K562 (cell line): ENCODE measurements around the gene VANGL1. TPM values are rescaled to one million over a fixed set of nuclear protein-coding genes. Genes with fewer than 3 reads are reported as not detected.

Experiments used
- ATAC-seq: fragments of 200-7000 bp; cut with Tn5 transposase; 3 replicates; pipeline ENCODE4 v1.9.1; 2020; ENCODE audit warnings: moderate library complexity
- BruUV-seq: library from RNA; stranded (reverse); fragments of 400-500 nt; replicated peaks from 2 replicates; lab custom pipeline; 2021; lab: Mats Ljungman, UMichigan
- CTCF ChIA-PET: fragments of 300-600 bp; formaldehyde crosslinking; extraction: SDS; loops from one replicate; lab custom pipeline; 2021; ENCODE audit warnings: low intra/inter-chr PET ratio; lab: Yijun Ruan, JAX
- POLR2A ChIA-PET: fragments of 300-600, 350-650 bp; sonication (Branson Sonifier 250); formaldehyde crosslinking; extraction: SDS; loops from one replicate; lab custom pipeline; 2021; ENCODE audit warnings: antibody characterized with exemption, inconsistent platforms; lab: Yijun Ruan, JAX
- DNase-seq, 4 experiments: peaks; one replicate each; pipeline versions ENCODE4 v3.0.0 to v3.0.0-alpha.2; 2011 to 2018; ENCODE audit warnings: low spot score in 3 of 4, mixed read lengths in 3 of 4; ENCODE audit errors: extremely low read depth in 1 of 4
- FAIRE-seq: peaks from 2 replicates; lab custom pipeline; 2011; peaks lifted over from hg19 to GRCh38; lab: Jason Lieb, UNC
- H2AFZ ChIP-seq: 2 replicates; pipeline ENCODE4 v1.6.0; 2011; ENCODE audit warnings: low read depth, low read length, control low read depth, inconsistent platforms
- H3K27ac ChIP-seq: fragments of 200-600 bp; 3 replicates; pipeline ENCODE4 v1.8.0; 2011; ENCODE audit warnings: low read depth, mild to moderate bottlenecking, control low read depth, inconsistent platforms, low read length, moderate library complexity, mixed read lengths; ENCODE audit errors: extremely low read depth
- H3K27me3 ChIP-seq, 2 experiments: fragments of 300-600 bp in 1 of 2; 2 replicates in 1 of 2; 3 replicates in 1 of 2; pipeline versions ENCODE4 v1.6.0 to v1.8.0; 2011; ENCODE audit warnings: inconsistent platforms in 2 of 2, low read length in 2 of 2, mild to moderate bottlenecking in 1 of 2, mixed read lengths in 1 of 2, moderate library complexity in 1 of 2; ENCODE audit not compliant: control insufficient read depth in 2 of 2, insufficient read depth in 2 of 2
- H3K36me3 ChIP-seq: fragments of 300-600 bp; 3 replicates; pipeline ENCODE4 v1.8.0; 2011; ENCODE audit warnings: mild to moderate bottlenecking, low read length, inconsistent platforms; ENCODE audit not compliant: control insufficient read depth, insufficient read depth
- H3K4me1 ChIP-seq, 2 experiments: fragments of 200-600 bp in 1 of 2; replicated peaks in 1 of 2; 2 replicates in 1 of 2; 3 replicates in 1 of 2; pipeline versions ENCODE4 v1.5.1 to v1.8.0; 2011; ENCODE audit warnings: inconsistent platforms in 2 of 2, low read length in 2 of 2, mild to moderate bottlenecking in 1 of 2, mixed read lengths in 1 of 2, moderate library complexity in 1 of 2; ENCODE audit not compliant: control insufficient read depth in 2 of 2, insufficient read depth in 2 of 2
- H3K4me2 ChIP-seq: 2 replicates; pipeline ENCODE4 v1.6.1; 2011; ENCODE audit warnings: low read length, control low read depth, inconsistent platforms, mixed read lengths; ENCODE audit not compliant: insufficient read depth
- H3K4me3 ChIP-seq: fragments of 200-600 bp; sonication (generic), shearing (Covaris generic); 2 replicates; pipeline ENCODE4 v1.5.1; 2016; ENCODE audit warnings: control low read depth, inconsistent platforms
- H3K79me2 ChIP-seq: fragments of 200-600 bp; 3 replicates; pipeline ENCODE4 v1.8.0; 2011; ENCODE audit warnings: low read length, inconsistent platforms; ENCODE audit not compliant: control insufficient read depth, insufficient read depth
- H3K9ac ChIP-seq, 2 experiments: 2 replicates each; pipeline versions ENCODE4 v1.6.0 to v1.6.1; 2011; ENCODE audit warnings: low read depth in 2 of 2, low read length in 2 of 2, control low read depth in 1 of 2, inconsistent platforms in 1 of 2, mild to moderate bottlenecking in 1 of 2, mixed read lengths in 1 of 2; ENCODE audit not compliant: insufficient read depth in 1 of 2
- H3K9me1 ChIP-seq: one replicate; pipeline ENCODE4 v1.6.0; 2011; ENCODE audit warnings: inconsistent platforms, mild to moderate bottlenecking, low read length, moderate library complexity; ENCODE audit not compliant: control insufficient read depth, insufficient read depth
- H3K9me3 ChIP-seq: replicated peaks from 2 replicates; pipeline ENCODE4 v1.5.1; 2011; ENCODE audit warnings: low read depth, low read length, inconsistent platforms; ENCODE audit not compliant: control insufficient read depth, insufficient read depth
- H4K20me1 ChIP-seq: replicated peaks from 2 replicates; pipeline ENCODE4 v1.6.1; 2011; ENCODE audit warnings: low read length, inconsistent platforms, mixed read lengths; ENCODE audit not compliant: control insufficient read depth, insufficient read depth
- ARID1B ChIP-seq: fragments of 450-650 bp; IDR thresholded peaks from 2 replicates; pipeline ENCODE4 v1.6.1; 2016; ENCODE audit warnings: antibody characterized with exemption, mild to moderate bottlenecking, inconsistent platforms
- EHMT2 ChIP-seq: fragments of 450-650 bp; IDR thresholded peaks from 2 replicates; pipeline ENCODE4 v1.6.1; 2018; ENCODE audit warnings: antibody characterized with exemption
- ELF4 ChIP-seq: fragments of 450-650 bp; formaldehyde crosslinking; IDR thresholded peaks from 2 replicates; pipeline ENCODE4 v1.4.0; 2022; ENCODE audit warnings: missing genetic modification characterization
- HCFC1 ChIP-seq: IDR thresholded peaks from 2 replicates; pipeline ENCODE4 v1.6.1; 2012; ENCODE audit warnings: low read depth, low read length, improper control_type of control experiment
- HDAC3 ChIP-seq: fragments of 450-650 bp; IDR thresholded peaks from 2 replicates; pipeline ENCODE4 v1.6.1; 2018; ENCODE audit warnings: borderline replicate concordance, mild to moderate bottlenecking, moderate library complexity; ENCODE audit not compliant: partially characterized antibody
- HNRNPLL ChIP-seq: fragments of 200-400 bp; formaldehyde crosslinking; IDR thresholded peaks from 2 replicates; pipeline ENCODE4 v1.6.1; 2017; ENCODE audit warnings: low read length, low read depth, mild to moderate bottlenecking; ENCODE audit not compliant: poor library complexity, severe bottlenecking
- RFX5 ChIP-seq: IDR thresholded peaks from 2 replicates; pipeline ENCODE4 v1.6.1; 2011; ENCODE audit warnings: low read depth, mild to moderate bottlenecking, improper control_type of control experiment, low read length
- ZNF140 ChIP-seq: fragments of 250-450 bp; sonication (Bioruptor Pico); IDR thresholded peaks from 2 replicates; pipeline ENCODE4 v1.8.0; 2021; ENCODE audit warnings: moderate library complexity, mild to moderate bottlenecking, inconsistent platforms
- WGBS: fragments of 100-300 bp; shearing (Covaris generic); methylation state at CpG from one replicate; pipeline ENCODE4 v1.1.6; 2016; ENCODE audit warnings: low coverage, mixed read lengths; ENCODE audit not compliant: insufficient coverage; ENCODE audit errors: missing lambda C conversion rate; 5-methylcytosine and 5-hydroxymethylcytosine counted together
- in situ Hi-C: fragments of 300-500 bp; cut with MboI; formaldehyde crosslinking; loops from 4 replicates; pipeline ENCODE4 v1.15.0; 2018; ENCODE audit warnings: inconsistent platforms, mixed read lengths
- intact Hi-C: fragments of 100-400 bp; cut with micrococcal nuclease; formaldehyde crosslinking; loops from 2 replicates; pipeline ENCODE4 v1.14.2; 2022
- polyA plus RNA-seq, 8 experiments: library from polyadenylated mRNA; depleted of rRNA in 4 of 8; stranded (reverse) in 5 of 8; unstranded in 3 of 8; fragments of >200 nt; fragmentation: Nextera tagmentation in 2 of 8; fragmentation: Illumina TruSeq in 1 of 8; extraction: Ambion mirVana in 2 of 8; extraction: Trizol in 1 of 8; gene quantifications; 2 replicates each; pipeline versions ENCODE4 v1.2.1 to v1.2.3, GENCODE V29; 2011 to 2014; ENCODE audit warnings: inconsistent platforms in 1 of 8, missing spikeins in 1 of 8
- total RNA-seq, 7 experiments: library from RNA; depleted of rRNA in 6 of 7; stranded (reverse); fragments of >200 nt in 6 of 7; fragmentation: Illumina TruSeq in 2 of 7; extraction: Trizol in 2 of 7; gene quantifications; 2 replicates each; pipeline versions ENCODE4 v1.2.1 to v1.2.3, GENCODE V29; 2011 to 2021; ENCODE audit warnings: low replicate concordance in 1 of 7

VANGL1 gene
- total and polyA plus RNA-seq, 9 of the 15 experiments (the other 6 are each of a cell fraction or from before 2014, with no cell fraction given), result 0.90 to 12.8 (median 9.6) TPM

- Histone ChIP-seq H3K4me2 (no peak overlapping the region), H3K27me3 (peaks cover 0 to 9% of the 10 kb centered on the region in 2 experiments; a peak in 3 of 5 replicates), H3K9ac (no peak overlapping the region), H3K27ac (no peak overlapping the region), H3K9me1 (no peaks in the 10 kb centered on the region), H3K4me3 (no peak overlapping the region)
- ChIA-PET CTCF (no interaction called here), POLR2A (no interaction called here)
- WGBS, result 3% methylated on average over 3 of the region's 3 CpGs
- no TSS peak for BruUV-seq
- ATAC-seq (no peak), FAIRE-seq (no peak), DNase-seq (no peak)
- intact Hi-C loops, result no loop called here
- in situ Hi-C loops, result no loop called here
- TF ChIP-seq HNRNPLL (no peak), ARID1B (no peak), RFX5 (no peak), HDAC3 (no peak), ELF4 (CRISPR knock-in tag) (no peak), EHMT2 (no peak), ZNF140 (no peak), HCFC1 (no peak)
- TF ChIP-seq, all 486 proteins: peak for 0
- Histone ChIP-seq H2AFZ (no peak overlapping the region), H3K36me3 (no peaks in the 10 kb centered on the region), H3K4me1 (no peaks in the 10 kb centered on the region), H4K20me1 (no peaks in the 10 kb centered on the region), H3K79me2 (no peaks in the 10 kb centered on the region), H3K9me3 (no peaks in the 10 kb centered on the region)
These were observed 103.0 kb downstream of the VANGL1 start for GRCh38 chr1:115744646-115745275.
